HG03108 (cell line): ENCODE results near the gene SH2B3.
"Not testable (repeated sequence)": the region's sequence is repeated elsewhere in the genome, so short reads cannot be mapped to it uniquely, and the experiment has no call there.

Source experiments
- ATAC-seq: cut with Tn5 transposase; IDR thresholded peaks from one replicate; pipeline ENCODE4 v1.9.1; 2021; ENCODE audit warnings: moderate library complexity; ENCODE audit not compliant: unreplicated experiment

Gene SH2B3

DNA sequence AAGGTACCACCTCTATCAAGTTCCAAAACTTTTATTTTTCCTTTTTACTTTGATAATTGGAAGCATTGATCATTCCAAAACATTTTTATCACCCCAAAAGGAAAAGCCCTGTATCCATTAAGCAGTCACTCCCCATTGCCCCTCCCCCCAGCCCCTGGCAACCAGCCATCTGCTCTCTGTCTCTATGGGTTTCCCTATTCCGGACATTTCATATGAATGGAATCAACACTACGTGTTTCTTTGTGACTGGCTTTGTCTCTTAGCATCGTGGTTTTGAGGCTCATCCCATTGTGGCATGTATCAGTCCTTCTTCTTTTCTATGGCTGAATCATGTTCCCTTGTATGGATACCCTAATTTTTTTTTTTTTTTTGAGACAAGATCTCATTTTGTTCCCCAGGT, 18.8 kb upstream of the SH2B3 start:
- no peak for ATAC-seq

GRCh38 chr12:111387747-111388323, 17.9 kb upstream of the SH2B3 start:
- no peak for ATAC-seq

DNA sequence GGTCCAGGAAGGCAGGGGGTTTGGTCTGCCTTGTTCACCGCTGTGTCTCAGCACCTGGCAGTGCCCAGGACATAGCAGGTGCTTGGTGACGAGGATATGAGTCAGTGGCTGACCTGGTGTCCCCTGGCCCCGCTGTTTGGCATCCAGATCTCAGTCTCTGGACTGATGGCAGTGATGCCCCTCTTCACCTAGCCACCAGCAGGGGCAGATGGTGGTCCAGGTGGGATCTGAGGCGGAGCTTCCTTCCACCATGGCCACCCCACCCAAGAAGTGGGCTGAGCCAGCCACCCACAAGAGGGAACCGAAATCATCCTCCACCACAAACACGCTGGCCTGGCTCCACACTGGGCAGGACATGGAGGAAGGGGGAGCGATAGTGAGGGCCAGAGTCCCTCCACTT, 16.1 kb upstream of the SH2B3 start:
- no peak for ATAC-seq

GRCh38 chr12:111390910-111391309, 14.8 kb upstream of the SH2B3 start:
- no peak for ATAC-seq

DNA sequence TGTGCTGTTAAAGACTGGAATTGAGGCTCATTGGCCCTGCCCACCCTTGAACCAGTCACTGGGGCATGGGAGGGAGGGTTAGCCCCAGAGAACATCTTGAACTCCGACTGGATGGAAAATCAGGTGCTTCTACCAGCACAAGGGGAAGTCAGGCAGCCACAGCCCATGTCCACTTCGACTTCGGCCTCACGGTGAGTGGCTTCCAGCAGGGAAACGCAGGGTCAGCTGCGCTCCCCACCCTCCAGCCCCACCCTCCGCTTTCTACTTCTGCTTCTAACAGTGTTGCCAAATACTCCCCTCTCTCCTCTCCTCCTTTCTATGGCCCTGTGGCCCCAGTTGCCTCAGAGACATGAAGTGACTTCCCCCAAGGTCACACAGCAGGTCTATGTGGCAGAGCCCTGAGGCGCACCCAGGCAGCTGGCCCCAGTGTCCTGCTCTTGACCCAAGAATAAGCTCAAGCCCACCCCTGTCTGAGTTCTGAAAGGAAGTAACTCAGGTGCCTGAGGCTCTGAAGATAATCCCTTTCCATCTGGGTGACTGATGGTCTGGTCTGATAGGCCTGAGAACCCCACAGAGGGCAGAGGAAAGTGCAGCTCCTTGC, 11.9 kb upstream of the SH2B3 start:
- no peak for ATAC-seq

- no peak for ATAC-seq
Observed at GRCh38 chr12:111394480-111394879, 11.2 kb upstream of the SH2B3 start.

GRCh38 chr12:111395336-111396187, 10.2 kb upstream of the SH2B3 start:
- ATAC-seq: no peak

GRCh38 chr12:111396271-111396670, 9.5 kb upstream of the SH2B3 start:
- not testable (repeated sequence) for ATAC-seq

GRCh38 chr12:111396726-111397445, 8.8 kb upstream of the SH2B3 start:
- ATAC-seq: peak; percentile 55

DNA sequence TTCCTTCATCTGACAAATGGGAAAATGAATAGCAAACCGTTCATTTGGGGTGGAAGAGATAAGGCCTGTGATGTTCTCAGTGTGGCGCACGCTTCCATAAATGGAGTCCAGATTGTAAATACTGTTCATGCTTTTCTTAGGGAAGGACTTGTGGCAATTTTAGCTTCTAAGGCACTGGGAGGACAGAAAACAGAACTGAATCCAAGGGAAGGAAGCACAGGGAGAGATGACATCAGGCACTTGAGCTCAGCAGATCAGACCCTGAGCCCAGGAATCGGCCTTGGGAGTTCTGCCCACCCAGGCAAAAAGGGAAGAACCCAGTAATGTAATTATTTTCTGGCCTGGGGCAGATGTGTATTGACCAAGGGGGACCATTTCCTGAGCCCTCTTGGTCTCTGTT, 7.2 kb upstream of the SH2B3 start:
- no peak for ATAC-seq

DNA sequence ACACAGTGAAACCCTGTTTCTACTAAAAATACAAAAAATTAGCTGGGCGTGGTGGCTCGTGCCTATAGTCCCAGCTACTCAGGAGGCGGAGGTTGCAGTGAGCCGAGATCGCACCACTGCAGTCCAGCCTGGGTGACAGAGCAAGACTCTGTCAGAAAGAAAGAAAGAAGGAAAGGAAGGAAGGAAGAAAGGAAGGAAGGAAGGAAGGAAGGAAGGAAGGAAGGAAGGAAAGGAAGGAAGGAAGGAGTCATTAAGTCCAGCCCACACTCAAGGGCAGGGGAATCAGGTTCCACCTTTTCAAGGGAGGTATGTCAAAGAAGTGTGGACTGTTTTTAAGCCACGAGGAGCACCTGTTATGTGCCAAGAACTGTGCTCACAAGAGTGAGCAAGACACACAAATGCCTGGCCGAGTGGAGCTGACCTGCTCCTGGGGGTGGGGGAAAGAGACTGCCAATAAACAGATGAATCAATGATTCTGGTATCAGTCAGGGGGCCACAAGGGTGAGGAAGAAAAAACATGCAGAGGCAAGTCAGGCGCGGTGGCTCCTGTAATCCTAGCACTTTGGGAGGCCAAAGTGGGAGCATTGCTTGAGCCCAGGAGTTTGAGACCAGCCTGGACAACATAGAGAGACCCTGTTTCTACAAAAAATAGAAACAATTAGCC, 5.8 kb upstream of the SH2B3 start:
- ATAC-seq: not testable (repeated sequence)

DNA sequence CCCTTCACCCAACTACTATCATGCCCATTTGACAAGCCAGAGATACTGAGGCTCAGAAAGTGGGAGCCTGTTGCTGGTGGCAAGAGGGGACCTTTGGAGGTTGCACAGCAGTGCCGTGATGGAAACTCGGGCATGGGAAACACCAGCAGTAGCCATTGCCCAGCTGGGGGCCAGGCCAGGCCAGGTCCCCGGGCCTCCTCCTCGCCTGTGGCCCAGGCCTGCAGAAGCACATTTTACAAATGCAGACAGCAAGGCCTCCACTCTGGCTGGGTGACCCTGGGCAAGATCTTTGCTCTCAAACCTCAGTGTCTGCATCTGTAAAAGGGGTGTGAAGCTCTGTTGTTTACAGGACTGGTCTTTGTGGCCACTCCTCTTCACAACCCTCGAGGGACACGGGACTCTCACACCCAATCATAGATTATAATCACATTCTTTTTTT, 4.5 kb upstream of the SH2B3 start:
- ATAC-seq: no peak

- ATAC-seq: not testable (repeated sequence)
Observed at GRCh38 chr12:111402490-111402824, 3.3 kb upstream of the SH2B3 start.

DNA sequence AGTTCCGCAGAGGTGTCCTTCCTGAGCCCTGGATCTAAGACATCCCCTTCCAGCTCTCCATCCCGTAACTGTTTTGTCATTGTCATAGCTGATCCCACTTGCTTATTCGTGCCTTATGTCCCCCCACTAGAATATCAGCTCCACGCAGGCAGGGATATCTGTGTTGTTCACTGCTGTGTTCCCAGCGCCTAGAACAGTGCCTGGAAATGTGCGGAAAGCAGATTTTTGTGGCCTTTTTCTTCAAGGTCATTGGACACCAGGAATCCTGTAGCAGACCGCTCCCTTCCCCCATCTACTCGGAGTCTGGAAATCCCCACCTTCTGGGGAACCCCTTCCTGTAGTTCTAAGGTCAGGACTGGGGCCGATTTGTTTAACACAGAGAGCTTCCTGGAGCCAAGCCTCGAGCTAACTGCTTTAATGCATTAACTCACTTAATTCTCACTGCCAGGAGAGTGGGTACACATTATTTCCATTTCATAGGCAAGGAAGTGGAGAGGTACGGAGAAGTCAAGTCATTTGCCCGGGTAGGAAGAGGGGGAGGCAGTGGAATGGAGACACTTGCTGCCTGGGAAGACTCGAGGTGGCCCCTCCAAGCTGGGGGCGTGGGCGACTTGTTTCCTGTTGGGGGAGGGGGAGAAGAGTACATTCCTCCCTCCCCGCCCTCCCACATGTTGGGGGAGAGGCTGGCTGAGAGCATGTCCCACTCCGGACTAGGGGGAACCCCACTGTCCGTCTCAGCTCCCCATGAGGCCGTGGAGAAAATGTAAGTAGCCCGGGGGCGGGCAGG, 1.2 kb upstream of the SH2B3 start:
- ATAC-seq: peak; percentile 2

DNA sequence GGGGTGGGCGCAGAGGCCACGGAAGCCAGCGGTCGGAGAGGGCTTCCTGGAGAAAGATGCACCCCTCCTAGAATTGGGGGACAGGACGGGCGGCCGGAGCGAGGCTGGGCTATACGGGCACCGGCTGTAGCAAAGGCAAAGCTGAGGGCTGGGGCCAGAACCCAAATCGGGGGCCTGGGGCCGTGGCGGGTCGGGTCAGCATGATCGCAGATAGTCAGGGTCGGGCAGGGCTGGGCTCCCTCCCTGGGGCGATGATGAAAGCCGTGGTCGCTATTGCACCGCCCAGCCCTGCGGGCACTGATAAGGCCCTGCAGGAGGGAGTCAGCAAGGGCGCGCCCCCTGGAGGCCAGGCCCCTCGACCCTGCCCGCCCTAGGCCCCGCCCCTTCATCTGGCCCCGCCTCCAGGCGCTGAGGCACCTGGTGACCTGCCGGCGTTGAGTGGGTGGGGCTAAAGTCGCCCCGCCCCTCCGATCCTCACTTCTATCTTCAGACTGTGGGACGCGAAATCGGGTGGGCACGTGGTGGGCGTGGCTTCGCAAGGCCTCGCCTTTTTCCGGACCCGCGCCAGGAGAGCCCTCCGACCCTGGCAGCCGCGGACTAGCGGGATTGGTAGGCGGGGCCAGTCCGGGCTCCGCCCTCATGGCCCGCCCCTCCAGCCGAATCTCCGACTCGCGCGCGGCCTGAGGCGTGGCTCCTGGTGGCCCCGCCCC, 419 bp upstream of the SH2B3 start:
- ATAC-seq: peak; percentile 44

GRCh38 chr12:111406474-111407376, 1.0 kb downstream of the SH2B3 start:
- ATAC-seq: no peak

- ATAC-seq: no peak
Observed at GRCh38 chr12:111407377-111408115, 1.8 kb downstream of the SH2B3 start.

- no peak for ATAC-seq
Observed at GRCh38 chr12:111408116-111408440, 2.4 kb downstream of the SH2B3 start.
